Ishikawa (cell line): ENCODE measurements around the gene RPL7A.

Experiments
- CEBPB ChIP-seq: IDR thresholded peaks from 2 replicates; pipeline ENCODE4 v1.6.1; 2012
- CREB1 ChIP-seq: IDR thresholded peaks from 2 replicates; pipeline ENCODE4 v1.6.1; 2012; ENCODE audit warnings: low read depth
- EGR1 ChIP-seq: IDR thresholded peaks from 2 replicates; pipeline ENCODE4 v1.6.1; 2012
- EP300 ChIP-seq: IDR thresholded peaks from 2 replicates; pipeline ENCODE4 v1.6.1; 2012; ENCODE audit warnings: borderline replicate concordance
- FOXM1 ChIP-seq: IDR thresholded peaks from 2 replicates; pipeline ENCODE4 v1.6.1; 2012; ENCODE audit warnings: low read depth, borderline replicate concordance
- NFIC ChIP-seq: IDR thresholded peaks from 2 replicates; pipeline ENCODE4 v1.6.1; 2012
- RAD21 ChIP-seq: IDR thresholded peaks from 2 replicates; pipeline ENCODE4 v1.6.1; 2012; ENCODE audit warnings: low read depth
- TAF1 ChIP-seq: IDR thresholded peaks from 2 replicates; pipeline ENCODE4 v1.6.1; 2012; ENCODE audit warnings: low read depth, mild to moderate bottlenecking
- TCF12 ChIP-seq: IDR thresholded peaks from 2 replicates; pipeline ENCODE4 v1.6.1; 2012; ENCODE audit warnings: low read depth
- TEAD4 ChIP-seq: IDR thresholded peaks from 2 replicates; pipeline ENCODE4 v1.6.1; 2012
- YY1 ChIP-seq: IDR thresholded peaks from 2 replicates; pipeline ENCODE4 v1.6.1; 2012; ENCODE audit warnings: low read depth
- ZBTB7A ChIP-seq: IDR thresholded peaks from 2 replicates; pipeline ENCODE4 v1.6.1; 2012; ENCODE audit warnings: low read depth
- TF ChIP-seq, protein P1 (sequence below): IDR thresholded peaks from 2 replicates; pipeline ENCODE4 v1.6.1; 2012; ENCODE audit warnings: low read depth, mild to moderate bottlenecking
- TF ChIP-seq, protein P2 (sequence below): IDR thresholded peaks from 2 replicates; pipeline ENCODE4 v1.6.1; 2012
- TF ChIP-seq, protein P3 (sequence below): IDR thresholded peaks from 2 replicates; pipeline ENCODE4 v1.6.1; 2012

RPL7A gene

DNA sequence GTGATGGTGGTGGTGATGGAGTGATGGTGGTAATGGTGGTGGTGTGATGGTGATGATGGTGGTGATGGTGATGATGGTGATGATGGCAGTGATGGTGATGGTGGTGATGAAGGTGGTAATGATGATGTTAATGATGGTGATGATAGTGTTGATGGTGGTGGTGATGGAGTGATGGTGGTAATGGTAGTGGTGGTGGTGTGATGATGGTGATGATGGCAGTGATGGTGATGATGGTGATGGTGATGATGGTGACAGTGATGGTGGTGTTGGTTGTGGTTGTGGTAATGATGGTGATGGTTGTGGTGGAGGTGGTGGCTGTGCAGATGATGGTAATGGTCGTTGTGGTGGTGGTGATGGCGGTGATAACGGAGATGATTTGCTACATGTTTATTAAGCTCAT is 35.4 kb downstream of the RPL7A start:
- TF ChIP-seq NFIC (no peak), CEBPB (no peak), TAF1 (no peak), EGR1 (no peak), CREB1 (no peak)
- TF ChIP-seq, protein P1, sequence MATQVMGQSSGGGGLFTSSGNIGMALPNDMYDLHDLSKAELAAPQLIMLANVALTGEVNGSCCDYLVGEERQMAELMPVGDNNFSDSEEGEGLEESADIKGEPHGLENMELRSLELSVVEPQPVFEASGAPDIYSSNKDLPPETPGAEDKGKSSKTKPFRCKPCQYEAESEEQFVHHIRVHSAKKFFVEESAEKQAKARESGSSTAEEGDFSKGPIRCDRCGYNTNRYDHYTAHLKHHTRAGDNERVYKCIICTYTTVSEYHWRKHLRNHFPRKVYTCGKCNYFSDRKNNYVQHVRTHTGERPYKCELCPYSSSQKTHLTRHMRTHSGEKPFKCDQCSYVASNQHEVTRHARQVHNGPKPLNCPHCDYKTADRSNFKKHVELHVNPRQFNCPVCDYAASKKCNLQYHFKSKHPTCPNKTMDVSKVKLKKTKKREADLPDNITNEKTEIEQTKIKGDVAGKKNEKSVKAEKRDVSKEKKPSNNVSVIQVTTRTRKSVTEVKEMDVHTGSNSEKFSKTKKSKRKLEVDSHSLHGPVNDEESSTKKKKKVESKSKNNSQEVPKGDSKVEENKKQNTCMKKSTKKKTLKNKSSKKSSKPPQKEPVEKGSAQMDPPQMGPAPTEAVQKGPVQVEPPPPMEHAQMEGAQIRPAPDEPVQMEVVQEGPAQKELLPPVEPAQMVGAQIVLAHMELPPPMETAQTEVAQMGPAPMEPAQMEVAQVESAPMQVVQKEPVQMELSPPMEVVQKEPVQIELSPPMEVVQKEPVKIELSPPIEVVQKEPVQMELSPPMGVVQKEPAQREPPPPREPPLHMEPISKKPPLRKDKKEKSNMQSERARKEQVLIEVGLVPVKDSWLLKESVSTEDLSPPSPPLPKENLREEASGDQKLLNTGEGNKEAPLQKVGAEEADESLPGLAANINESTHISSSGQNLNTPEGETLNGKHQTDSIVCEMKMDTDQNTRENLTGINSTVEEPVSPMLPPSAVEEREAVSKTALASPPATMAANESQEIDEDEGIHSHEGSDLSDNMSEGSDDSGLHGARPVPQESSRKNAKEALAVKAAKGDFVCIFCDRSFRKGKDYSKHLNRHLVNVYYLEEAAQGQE, result no peak

DNA sequence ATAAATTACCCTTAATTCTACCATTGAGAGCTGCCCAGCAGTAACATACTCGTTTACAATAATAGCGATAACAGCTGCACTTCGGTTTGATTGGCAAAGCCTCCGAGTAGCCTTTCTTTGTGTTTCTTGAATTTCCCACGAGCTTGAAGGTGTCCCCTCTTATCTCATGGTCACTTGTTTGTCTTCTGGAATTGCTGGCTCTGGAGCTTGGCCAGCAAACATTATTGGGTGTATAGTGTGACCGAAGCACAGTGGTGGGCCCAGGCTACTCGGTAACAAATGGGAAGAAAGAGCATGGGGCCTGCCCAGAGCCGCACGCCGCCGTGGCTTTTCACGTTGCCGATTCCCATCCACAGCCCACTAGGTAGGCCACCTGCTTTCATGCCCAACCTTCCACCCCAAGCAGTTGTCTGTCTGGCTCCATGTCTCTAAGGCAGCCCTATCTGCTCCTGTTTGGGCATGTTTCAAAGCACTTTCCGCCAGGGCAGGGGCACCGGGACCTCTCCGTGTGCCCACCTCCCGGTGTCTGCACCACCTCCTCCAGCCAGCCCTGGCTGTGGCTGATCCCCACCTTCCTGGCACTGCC is 36.8 kb downstream of the RPL7A start:
- TF ChIP-seq ZBTB7A, result no peak
- TF ChIP-seq, protein P1, result no peak
- no peak for TF ChIP-seq EGR1
- no peak for TF ChIP-seq RAD21
- TF ChIP-seq CREB1, result no peak

DNA sequence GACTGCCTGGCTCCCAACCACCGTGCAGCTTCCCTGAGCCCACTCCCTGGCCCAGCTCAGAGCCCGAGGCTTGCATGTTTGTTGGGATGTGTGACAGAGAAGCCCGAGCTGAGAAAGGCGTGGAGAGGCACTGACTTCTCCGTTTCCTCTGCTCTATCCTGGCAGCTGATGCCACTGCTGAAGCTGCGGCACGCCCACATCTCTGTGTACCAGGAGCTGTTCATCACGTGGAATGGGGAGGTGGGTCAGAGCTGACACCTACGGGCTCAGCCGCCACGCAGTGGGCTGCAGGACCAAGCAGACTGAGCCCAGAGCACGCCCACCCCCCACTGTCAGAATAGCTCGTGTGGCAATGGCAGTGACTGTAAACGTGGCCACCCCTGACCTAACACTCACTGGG is 37.4 kb downstream of the RPL7A start:
- TF ChIP-seq TEAD4 (no peak), RAD21 (no peak), CEBPB (no peak), NFIC (no peak), EGR1 (no peak), YY1 (no peak), TAF1 (no peak), CREB1 (no peak), TCF12 (no peak), ZBTB7A (no peak)
- TF ChIP-seq, protein P2, sequence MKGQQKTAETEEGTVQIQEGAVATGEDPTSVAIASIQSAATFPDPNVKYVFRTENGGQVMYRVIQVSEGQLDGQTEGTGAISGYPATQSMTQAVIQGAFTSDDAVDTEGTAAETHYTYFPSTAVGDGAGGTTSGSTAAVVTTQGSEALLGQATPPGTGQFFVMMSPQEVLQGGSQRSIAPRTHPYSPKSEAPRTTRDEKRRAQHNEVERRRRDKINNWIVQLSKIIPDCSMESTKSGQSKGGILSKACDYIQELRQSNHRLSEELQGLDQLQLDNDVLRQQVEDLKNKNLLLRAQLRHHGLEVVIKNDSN, result no peak
- TF ChIP-seq, protein P1, result no peak
- TF ChIP-seq, protein P3, sequence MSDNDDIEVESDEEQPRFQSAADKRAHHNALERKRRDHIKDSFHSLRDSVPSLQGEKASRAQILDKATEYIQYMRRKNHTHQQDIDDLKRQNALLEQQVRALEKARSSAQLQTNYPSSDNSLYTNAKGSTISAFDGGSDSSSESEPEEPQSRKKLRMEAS, result no peak

DNA sequence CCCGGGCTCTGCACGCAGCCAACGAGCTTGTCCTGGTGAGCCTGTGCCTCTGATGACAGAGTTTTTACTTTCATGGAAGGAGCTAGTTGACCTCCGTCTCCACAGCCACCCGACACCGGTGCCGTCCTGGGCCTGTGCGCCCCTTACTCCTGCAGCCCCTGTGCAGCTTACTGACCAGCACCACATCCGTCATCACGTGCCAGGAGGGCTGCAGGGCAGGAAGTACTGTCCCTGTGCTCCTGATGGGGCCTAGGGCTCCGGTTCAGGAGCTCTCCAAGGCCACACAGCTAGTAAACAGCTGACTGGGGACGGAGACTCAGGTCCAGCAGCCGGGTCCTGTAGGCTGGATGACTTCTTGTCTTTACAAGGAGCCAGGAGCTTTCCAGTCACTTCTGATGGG is 38.3 kb downstream of the RPL7A start:
- TF ChIP-seq YY1 (no peak), TAF1 (no peak), NFIC (no peak), TEAD4 (no peak), EGR1 (no peak), FOXM1 (no peak), CREB1 (no peak), TCF12 (no peak)
- TF ChIP-seq, protein P1, result no peak
- TF ChIP-seq, protein P3, result no peak

DNA sequence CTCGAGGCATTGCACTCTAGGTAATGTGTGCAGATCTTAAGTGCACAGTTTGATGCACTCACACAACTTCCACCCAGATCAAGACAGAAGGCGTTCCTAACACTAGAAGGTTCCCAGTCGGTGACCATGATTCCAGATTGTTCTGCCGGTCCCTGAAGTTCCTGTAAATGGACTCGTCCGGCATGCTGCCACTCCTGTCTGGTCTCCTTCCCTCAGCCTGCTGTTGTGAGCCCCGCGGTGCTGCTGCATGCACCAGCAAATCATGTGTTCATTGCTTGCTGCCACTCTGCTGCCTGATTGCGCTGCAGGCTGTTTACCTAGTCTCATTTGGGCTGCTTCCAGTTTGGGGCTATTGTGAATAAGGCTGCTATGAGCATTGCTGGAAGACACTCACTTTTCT is 39.7 kb downstream of the RPL7A start:
- TF ChIP-seq NFIC (no peak), EGR1 (no peak), TEAD4 (no peak), CEBPB (no peak), TCF12 (no peak), RAD21 (no peak), CREB1 (no peak), ZBTB7A (no peak), EP300 (no peak)
- TF ChIP-seq, protein P1, result no peak
